22Rv1 (cell line): ENCODE results near the gene HAUS3.

Experiments
- H3K27ac ChIP-seq: fragments of 450-650 bp; 2 replicates; pipeline ENCODE4 v1.5.1; 2017
- ZFX ChIP-seq: fragments of 450-650 bp; IDR thresholded peaks from 2 replicates; pipeline ENCODE4 v1.6.1; 2017; ENCODE audit warnings: antibody characterized with exemption, borderline replicate concordance
- TF ChIP-seq, protein P1 (sequence below): fragments of 450-650 bp; IDR thresholded peaks from 2 replicates; pipeline ENCODE4 v1.5.1; 2017; ENCODE audit warnings: mild to moderate bottlenecking

The HAUS3 gene, protein sequence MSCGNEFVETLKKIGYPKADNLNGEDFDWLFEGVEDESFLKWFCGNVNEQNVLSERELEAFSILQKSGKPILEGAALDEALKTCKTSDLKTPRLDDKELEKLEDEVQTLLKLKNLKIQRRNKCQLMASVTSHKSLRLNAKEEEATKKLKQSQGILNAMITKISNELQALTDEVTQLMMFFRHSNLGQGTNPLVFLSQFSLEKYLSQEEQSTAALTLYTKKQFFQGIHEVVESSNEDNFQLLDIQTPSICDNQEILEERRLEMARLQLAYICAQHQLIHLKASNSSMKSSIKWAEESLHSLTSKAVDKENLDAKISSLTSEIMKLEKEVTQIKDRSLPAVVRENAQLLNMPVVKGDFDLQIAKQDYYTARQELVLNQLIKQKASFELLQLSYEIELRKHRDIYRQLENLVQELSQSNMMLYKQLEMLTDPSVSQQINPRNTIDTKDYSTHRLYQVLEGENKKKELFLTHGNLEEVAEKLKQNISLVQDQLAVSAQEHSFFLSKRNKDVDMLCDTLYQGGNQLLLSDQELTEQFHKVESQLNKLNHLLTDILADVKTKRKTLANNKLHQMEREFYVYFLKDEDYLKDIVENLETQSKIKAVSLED

DNA sequence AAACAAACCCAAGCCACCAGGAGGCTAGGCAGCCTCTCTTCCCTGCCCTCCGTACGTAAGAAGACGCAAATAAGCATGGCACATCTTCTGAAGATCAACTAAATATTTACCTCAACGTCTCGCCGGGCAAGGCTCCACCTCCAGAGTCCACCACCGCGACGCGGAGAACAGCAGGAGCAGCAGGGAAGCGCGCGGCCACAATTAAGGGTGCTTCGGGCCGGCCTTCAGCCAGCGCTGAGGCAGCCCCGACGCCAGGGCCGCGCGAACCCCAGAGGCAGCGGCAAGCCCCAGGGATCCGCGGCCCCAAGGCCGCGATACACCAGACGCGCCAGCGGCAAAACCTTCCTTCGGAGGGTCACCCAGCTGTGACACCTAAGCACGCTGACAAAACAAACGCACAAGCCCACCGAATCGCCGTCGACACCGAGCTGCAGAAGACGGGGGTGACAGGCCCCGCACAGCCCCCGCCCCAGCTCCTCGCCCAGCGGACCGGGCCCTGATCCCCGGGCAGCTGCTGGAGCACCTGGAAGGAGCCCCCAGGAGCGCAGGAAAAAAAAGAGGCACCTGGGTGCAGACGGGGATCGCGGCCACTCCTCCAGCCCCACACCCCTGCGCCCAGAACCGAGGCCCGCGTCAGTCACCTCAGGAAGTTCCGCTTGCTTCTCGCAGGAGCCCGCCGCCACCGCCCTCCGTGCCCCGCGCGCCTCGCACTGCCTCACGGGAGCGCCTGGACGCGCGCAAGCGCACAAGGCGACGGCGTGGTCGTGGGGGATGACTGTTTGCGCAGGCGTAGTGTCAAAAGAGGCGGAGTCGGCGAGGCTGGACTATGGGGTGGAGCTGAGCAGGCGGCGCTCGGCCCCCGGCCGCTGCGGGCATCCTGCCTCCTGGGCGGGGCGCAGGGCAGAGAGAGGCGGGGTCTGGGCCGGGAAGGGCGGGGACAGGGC lies at the start of gene HAUS3, which contains the start of gene POLN:
HAUS3 (minus strand) TSS at position 712 of the 944 bp plus-strand sequence. CDS start 1,175 bp downstream, outside the sequence.
POLN (minus strand) TSS at position 712 of the 944 bp plus-strand sequence. CDS start 12,890 bp downstream, outside the sequence.
- H3K27ac ChIP-seq = peak within 1 kb of the TSS; percentile 55
- TF ChIP-seq, protein P1, sequence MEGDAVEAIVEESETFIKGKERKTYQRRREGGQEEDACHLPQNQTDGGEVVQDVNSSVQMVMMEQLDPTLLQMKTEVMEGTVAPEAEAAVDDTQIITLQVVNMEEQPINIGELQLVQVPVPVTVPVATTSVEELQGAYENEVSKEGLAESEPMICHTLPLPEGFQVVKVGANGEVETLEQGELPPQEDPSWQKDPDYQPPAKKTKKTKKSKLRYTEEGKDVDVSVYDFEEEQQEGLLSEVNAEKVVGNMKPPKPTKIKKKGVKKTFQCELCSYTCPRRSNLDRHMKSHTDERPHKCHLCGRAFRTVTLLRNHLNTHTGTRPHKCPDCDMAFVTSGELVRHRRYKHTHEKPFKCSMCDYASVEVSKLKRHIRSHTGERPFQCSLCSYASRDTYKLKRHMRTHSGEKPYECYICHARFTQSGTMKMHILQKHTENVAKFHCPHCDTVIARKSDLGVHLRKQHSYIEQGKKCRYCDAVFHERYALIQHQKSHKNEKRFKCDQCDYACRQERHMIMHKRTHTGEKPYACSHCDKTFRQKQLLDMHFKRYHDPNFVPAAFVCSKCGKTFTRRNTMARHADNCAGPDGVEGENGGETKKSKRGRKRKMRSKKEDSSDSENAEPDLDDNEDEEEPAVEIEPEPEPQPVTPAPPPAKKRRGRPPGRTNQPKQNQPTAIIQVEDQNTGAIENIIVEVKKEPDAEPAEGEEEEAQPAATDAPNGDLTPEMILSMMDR = no peak
- no peak for TF ChIP-seq ZFX

DNA sequence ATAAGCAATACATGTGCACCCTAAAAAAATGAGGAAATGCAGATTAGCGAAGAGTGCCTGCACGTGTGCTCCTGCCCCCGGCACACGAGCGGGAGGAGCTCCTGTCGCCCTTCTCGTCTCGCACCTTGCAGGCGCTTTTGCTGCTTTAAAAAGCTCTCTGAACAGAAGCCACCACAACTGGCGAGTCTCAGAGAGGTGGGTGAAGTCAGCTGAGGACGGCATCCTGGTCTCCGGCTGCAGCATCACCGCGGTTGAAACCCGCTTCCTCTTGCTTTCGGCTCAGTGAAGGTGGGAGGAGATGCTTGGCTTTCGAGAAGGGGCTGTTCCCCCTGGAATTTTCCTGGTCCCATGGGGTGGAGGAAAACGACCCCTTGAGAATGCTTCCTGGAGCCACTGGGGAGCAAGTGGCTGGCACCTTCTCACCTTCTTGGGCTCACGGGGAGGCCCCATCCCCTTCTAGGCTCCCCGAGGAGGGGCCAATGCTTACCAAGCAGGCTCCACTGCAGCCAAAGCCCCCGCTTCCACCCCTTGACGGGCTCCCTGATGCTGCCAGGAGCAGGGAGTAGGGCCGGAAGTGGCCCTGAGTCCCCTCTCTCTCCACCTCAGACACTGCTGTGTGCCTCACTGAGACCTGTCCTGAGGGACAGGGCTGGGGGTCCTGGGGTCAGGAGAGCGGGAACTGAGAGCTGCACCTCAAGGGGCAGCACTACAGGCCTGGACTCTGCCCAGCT lies 49.2 kb upstream of the HAUS3 start:
- TF ChIP-seq, protein P1 = no peak
- H3K27ac ChIP-seq = no peak overlapping the region

DNA sequence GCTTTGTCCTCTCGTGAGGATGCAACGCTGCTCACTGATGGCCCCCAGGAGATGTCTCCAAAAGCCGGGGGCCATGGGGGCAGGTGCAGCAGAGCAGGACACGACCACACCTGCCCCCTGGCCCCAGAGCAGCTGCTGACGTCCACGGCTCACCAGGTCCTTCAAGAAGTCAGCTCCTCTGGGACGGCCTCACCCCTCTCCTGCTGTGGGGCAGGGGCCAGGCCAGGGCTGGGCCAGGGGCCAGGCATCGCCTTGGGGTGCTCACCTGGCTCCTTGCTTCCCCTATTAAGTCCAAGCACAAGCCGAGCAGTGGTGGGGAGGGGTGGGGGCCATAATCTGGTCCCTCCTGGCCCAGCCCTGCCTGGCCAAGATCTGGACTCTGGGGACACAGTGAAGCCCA lies 48.6 kb upstream of the HAUS3 start:
- no peak for TF ChIP-seq ZFX
- TF ChIP-seq, protein P1 = no peak
- no peak overlapping the region for H3K27ac ChIP-seq

DNA sequence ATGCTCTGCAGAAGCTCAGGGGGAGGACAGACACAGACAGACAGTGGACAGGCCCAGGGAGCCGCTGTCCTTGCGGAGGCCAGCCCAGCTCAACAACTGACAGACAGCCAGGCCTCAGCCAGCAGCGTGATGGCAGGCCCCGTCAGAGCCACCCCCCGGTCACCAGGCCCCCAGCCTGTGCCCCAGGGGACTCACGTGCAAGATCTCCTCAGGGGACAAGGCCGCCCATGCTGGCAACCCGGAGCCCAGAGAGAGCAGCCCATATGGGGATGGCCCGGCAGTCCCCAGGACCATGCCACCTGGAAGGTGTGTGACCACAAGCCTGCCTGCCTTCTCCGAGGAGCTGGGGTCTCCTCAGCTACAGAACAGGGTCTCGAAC lies 48.0 kb upstream of the HAUS3 start:
- no peak for TF ChIP-seq ZFX
- TF ChIP-seq, protein P1 = no peak
- no peak overlapping the region for H3K27ac ChIP-seq

DNA sequence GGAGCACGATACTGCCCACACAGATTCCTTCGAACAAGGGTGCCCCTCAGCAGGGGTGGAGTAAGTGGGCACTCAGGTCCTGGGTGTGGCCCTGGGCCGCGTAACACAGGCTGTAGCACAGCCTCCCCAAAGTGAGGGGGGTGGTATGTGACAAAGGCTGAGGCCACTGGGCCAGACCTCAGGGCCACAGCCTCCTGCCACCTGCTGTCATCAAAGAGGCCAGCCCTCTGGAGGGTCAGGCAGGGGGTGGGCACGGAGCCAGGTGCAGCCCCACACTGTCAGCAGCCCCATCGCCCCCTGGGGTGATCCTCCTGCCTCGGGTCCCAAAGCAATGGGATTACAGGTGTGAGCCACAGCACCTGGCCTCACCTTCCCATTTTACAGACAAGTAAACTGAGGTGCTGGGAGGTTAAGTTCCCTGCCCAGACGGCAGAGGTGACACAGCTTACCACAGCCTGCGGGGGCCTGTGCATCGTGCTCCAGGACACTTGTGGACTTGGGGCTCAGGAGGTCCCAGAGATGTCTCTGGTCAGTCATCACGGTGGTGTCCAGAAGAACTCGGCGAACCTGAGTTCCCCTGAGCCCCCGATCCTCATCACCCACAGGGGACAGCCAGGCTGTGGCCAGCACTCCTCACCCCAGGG lies 47.5 kb upstream of the HAUS3 start:
- TF ChIP-seq, protein P1 = no peak
- no peak for TF ChIP-seq ZFX
- H3K27ac ChIP-seq = no peak overlapping the region

DNA sequence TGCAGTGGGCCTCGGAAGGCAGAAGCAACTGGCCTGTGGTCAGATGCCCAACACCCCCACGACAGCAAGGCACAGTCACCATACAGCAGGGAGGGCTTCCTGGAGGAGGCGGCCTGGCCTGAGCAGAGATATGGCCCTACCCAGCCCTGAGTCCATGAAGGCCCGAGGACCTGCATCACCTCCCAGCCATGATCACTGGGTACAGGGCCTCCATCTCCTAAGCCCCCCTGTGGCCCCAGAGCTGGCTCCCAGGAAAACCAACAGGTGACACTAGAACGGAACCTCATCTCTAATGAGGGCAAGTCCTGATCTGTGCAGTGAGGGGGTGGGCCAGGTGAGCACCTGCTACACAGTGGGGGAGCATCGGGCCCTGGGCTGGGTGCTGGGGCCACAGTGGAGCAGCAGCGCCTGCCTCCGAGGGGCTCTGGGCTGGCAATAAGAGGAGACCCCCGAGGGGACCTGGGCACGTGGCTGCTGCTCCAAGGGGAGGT lies 46.2 kb upstream of the HAUS3 start:
- no peak overlapping the region for H3K27ac ChIP-seq
- TF ChIP-seq ZFX = no peak
